ENCODE measurements around the gene STARD13.
"Not testable (repeated sequence)": the region's sequence is repeated elsewhere in the genome, so short reads cannot be mapped to it uniquely, and the experiment has no call there.

Gene STARD13

GRCh38 chr13:33251131-33251661, 34.4 kb downstream of the STARD13 start:
- no peak for DNase-seq

GRCh38 chr13:33250609-33251008, 34.9 kb downstream of the STARD13 start:
- no peak for DNase-seq

GRCh38 chr13:33249894-33250293, 35.7 kb downstream of the STARD13 start:
- DNase-seq: no peak

GRCh38 chr13:33249066-33249465, 36.5 kb downstream of the STARD13 start:
- DNase-seq: no peak

GRCh38 chr13:33245505-33246158, 39.9 kb downstream of the STARD13 start:
- no peak for DNase-seq

- DNase-seq: no peak
Measured at GRCh38 chr13:33244907-33245287, 40.7 kb downstream of the STARD13 start.

GRCh38 chr13:33244210-33244906, 41.2 kb downstream of the STARD13 start:
- no peak for DNase-seq

GRCh38 chr13:33242984-33243617, 42.5 kb downstream of the STARD13 start:
- no peak for DNase-seq

GRCh38 chr13:33242372-33242771, 43.2 kb downstream of the STARD13 start:
- DNase-seq: not testable (repeated sequence)

- no peak for DNase-seq
Measured at GRCh38 chr13:33236021-33236420, 49.5 kb downstream of the STARD13 start.

- no peak for DNase-seq
Measured at GRCh38 chr13:33235564-33235963, 50.0 kb downstream of the STARD13 start.

GRCh38 chr13:33235078-33235477, 50.5 kb downstream of the STARD13 start:
- no peak for DNase-seq

- DNase-seq: no peak
Measured at GRCh38 chr13:33233547-33233946, 52.0 kb downstream of the STARD13 start.

GRCh38 chr13:33232883-33233282, 52.7 kb downstream of the STARD13 start:
- DNase-seq: no peak

GRCh38 chr13:33231339-33231738, 54.2 kb downstream of the STARD13 start:
- DNase-seq: no peak

GRCh38 chr13:33230178-33230881, 55.2 kb downstream of the STARD13 start:
- no peak for DNase-seq

GRCh38 chr13:33229446-33230177, 55.9 kb downstream of the STARD13 start:
- no peak for DNase-seq

GRCh38 chr13:33228648-33229445, 56.7 kb downstream of the STARD13 start:
- DNase-seq: peak; percentile 12 to 41

- no peak for DNase-seq
Measured at GRCh38 chr13:33227927-33228647, 57.5 kb downstream of the STARD13 start.

- no peak for DNase-seq
Measured at GRCh38 chr13:33224686-33225085, 60.9 kb downstream of the STARD13 start.

GRCh38 chr13:33224191-33224590, 61.4 kb downstream of the STARD13 start:
- DNase-seq: no peak
